ENCODE measurements around the gene ZNF814.
A peak's percentile ranks its signal among the peaks of the same experiment; 100 is the strongest.

- TF ChIP-seq CTCF (IDR thresholded peaks at IDR 0.05) (peak in 1 of 3 experiments; percentile 29), EP300 (IDR thresholded peaks at IDR 0.05) (no peak)
These were observed 69.2 kb downstream of the ZNF814 start for GRCh38 chr19:57819475-57820148.
